H1 (cell line): ENCODE results near the gene ZC2HC1C. TPM values are rescaled to one million over a fixed set of nuclear protein-coding genes. Genes with fewer than 3 reads are reported as not detected.

ENCODE experiments used
- SIN3A ChIP-seq, 2 experiments: IDR thresholded peaks in 1 of 2; conservative IDR thresholded peaks in 1 of 2; 2 replicates each; pipeline ENCODE4 v1.6.1; 2011 to 2012; ENCODE audit warnings: low read length in 2 of 2, improper control_type of control experiment in 1 of 2, low read depth in 1 of 2, mild to moderate bottlenecking in 1 of 2
- SIX5 ChIP-seq: IDR thresholded peaks from 2 replicates; pipeline ENCODE4 v1.6.1; 2011; ENCODE audit warnings: mild to moderate bottlenecking, low read depth, low read length
- polyA plus RNA-seq, 7 experiments: library from polyadenylated mRNA; depleted of rRNA in 3 of 7; stranded (reverse) in 5 of 7; unstranded in 2 of 7; fragments of >200 nt in 5 of 7; fragments of 200-250 nt in 2 of 7; gene quantifications; 1 replicate in 5 of 7; 2 replicates in 1 of 7; 4 replicates in 1 of 7; pipeline versions ENCODE4 v1.2.1 to v1.2.3, GENCODE V29; 2011 to 2013; ENCODE audit warnings: missing spikeins in 2 of 7, mixed read lengths in 2 of 7
- total RNA-seq: library from RNA; stranded (reverse); fragmentation: NEBNext Ultra II Directional; extraction: Animal tissue kit (Norgen Biotek cat#: 25700); gene quantifications from 2 replicates; pipeline ENCODE4 v1.2.1, GENCODE V29; 2021
- TF ChIP-seq, protein P1 (sequence below): fragments of 300-600 bp; sonication (generic); IDR thresholded peaks from 2 replicates; pipeline ENCODE4 v1.7.1; 2012; ENCODE audit warnings: low read length, moderate library complexity, mild to moderate bottlenecking, inconsistent platforms; ENCODE audit not compliant: insufficient replicate concordance

ZC2HC1C gene
- total and polyA plus RNA-seq, 2 of the 8 experiments (the other 6 are each of a cell fraction or from before 2014, with no cell fraction given), result 0.57 to 1.2 TPM

DNA sequence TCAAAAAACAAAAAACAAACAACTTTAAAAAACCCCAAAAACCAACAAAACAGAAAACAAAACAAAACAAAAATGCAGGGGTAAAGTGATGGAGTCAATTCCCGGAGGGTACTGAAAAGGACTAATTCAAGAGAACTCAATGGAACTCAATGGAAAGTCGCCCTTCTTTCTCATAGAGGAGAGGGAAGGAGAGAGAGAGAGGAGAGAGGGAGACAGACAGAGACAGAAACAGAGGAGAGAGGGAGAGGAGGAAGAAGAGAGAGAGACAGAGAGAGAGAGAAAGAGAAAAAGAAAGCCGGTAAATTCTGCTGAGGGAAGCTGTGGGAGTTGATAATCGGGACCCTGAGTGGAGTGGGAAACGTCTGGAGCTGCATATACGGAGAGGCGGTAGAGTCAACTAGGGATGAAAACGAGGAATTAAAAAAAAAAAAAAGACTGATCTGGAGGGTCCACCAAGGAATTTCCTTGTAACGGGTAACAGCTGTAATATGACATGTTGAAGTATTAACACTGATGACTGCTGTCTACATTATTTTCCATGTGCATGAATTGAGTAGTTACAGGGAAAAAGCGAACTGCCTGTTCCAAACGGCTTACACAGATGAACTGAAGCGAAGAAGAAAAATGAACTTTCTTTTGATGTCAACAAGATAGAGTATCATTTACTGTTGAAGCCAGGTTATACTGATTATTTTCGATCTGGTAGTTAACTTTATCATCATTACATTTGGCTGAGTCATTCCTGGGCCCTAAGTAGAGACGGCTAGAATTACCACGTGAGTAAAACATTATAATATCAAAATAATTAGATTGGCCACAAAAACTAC lies 934 bp upstream of the ZC2HC1C start (continued):
- TF ChIP-seq, protein P1, sequence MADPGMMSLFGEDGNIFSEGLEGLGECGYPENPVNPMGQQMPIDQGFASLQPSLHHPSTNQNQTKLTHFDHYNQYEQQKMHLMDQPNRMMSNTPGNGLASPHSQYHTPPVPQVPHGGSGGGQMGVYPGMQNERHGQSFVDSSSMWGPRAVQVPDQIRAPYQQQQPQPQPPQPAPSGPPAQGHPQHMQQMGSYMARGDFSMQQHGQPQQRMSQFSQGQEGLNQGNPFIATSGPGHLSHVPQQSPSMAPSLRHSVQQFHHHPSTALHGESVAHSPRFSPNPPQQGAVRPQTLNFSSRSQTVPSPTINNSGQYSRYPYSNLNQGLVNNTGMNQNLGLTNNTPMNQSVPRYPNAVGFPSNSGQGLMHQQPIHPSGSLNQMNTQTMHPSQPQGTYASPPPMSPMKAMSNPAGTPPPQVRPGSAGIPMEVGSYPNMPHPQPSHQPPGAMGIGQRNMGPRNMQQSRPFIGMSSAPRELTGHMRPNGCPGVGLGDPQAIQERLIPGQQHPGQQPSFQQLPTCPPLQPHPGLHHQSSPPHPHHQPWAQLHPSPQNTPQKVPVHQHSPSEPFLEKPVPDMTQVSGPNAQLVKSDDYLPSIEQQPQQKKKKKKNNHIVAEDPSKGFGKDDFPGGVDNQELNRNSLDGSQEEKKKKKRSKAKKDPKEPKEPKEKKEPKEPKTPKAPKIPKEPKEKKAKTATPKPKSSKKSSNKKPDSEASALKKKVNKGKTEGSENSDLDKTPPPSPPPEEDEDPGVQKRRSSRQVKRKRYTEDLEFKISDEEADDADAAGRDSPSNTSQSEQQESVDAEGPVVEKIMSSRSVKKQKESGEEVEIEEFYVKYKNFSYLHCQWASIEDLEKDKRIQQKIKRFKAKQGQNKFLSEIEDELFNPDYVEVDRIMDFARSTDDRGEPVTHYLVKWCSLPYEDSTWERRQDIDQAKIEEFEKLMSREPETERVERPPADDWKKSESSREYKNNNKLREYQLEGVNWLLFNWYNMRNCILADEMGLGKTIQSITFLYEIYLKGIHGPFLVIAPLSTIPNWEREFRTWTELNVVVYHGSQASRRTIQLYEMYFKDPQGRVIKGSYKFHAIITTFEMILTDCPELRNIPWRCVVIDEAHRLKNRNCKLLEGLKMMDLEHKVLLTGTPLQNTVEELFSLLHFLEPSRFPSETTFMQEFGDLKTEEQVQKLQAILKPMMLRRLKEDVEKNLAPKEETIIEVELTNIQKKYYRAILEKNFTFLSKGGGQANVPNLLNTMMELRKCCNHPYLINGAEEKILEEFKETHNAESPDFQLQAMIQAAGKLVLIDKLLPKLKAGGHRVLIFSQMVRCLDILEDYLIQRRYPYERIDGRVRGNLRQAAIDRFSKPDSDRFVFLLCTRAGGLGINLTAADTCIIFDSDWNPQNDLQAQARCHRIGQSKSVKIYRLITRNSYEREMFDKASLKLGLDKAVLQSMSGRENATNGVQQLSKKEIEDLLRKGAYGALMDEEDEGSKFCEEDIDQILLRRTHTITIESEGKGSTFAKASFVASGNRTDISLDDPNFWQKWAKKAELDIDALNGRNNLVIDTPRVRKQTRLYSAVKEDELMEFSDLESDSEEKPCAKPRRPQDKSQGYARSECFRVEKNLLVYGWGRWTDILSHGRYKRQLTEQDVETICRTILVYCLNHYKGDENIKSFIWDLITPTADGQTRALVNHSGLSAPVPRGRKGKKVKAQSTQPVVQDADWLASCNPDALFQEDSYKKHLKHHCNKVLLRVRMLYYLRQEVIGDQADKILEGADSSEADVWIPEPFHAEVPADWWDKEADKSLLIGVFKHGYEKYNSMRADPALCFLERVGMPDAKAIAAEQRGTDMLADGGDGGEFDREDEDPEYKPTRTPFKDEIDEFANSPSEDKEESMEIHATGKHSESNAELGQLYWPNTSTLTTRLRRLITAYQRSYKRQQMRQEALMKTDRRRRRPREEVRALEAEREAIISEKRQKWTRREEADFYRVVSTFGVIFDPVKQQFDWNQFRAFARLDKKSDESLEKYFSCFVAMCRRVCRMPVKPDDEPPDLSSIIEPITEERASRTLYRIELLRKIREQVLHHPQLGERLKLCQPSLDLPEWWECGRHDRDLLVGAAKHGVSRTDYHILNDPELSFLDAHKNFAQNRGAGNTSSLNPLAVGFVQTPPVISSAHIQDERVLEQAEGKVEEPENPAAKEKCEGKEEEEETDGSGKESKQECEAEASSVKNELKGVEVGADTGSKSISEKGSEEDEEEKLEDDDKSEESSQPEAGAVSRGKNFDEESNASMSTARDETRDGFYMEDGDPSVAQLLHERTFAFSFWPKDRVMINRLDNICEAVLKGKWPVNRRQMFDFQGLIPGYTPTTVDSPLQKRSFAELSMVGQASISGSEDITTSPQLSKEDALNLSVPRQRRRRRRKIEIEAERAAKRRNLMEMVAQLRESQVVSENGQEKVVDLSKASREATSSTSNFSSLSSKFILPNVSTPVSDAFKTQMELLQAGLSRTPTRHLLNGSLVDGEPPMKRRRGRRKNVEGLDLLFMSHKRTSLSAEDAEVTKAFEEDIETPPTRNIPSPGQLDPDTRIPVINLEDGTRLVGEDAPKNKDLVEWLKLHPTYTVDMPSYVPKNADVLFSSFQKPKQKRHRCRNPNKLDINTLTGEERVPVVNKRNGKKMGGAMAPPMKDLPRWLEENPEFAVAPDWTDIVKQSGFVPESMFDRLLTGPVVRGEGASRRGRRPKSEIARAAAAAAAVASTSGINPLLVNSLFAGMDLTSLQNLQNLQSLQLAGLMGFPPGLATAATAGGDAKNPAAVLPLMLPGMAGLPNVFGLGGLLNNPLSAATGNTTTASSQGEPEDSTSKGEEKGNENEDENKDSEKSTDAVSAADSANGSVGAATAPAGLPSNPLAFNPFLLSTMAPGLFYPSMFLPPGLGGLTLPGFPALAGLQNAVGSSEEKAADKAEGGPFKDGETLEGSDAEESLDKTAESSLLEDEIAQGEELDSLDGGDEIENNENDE, result no peak
- TF ChIP-seq SIN3A (conservative IDR thresholded peaks at IDR 0.05 in 1 of 2, IDR thresholded peaks at IDR 0.05 in 1 of 2; ENCODE audit: low read depth in 1 of 2, low read length in 2 of 2) (0 out of 4 replicates have a peak, but pooled peaks of 1 of the 2 experiments have one; percentile 56), SIX5 (no peak)
